Measurements from ENCODE around the gene CCBE1. TPM values are rescaled to one million over a fixed set of nuclear protein-coding genes. Genes with fewer than 3 reads are reported as not detected.
A peak's percentile ranks its signal among the peaks of the same experiment; 100 is the strongest.

Gene CCBE1
- total and polyA plus RNA-seq, 2 of the 4 experiments (the other 2 are of a cell fraction) = 64.8 to 148 TPM

DNA sequence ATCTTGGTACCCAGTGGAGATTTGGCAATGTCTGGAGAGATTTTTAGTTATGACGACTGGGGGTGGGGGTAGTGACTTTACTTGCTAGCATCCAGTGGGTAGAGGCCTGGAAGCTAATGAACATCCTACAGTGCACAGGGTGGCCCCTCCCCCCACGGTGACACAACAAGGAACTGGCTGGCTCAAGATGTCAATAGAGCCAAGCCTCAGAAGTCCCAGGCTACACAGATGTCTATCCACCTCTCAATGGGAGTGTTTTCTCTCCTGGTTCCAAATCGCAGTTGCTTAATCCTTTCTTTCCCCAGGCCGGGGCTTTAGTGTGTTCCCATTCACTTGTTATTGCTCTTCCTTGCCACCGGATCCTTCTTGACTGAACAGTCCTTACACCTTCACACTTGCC lies 9.3 kb upstream of the CCBE1 start:
- POLR2A ChIA-PET (ENCODE audit: unreplicated experiment) = no interaction called here
- no peak overlapping the region for H3K4me2 ChIP-seq (ENCODE audit: low read depth, low read length)

More for the DNA sequence above, 9.3 kb upstream of the CCBE1 start:
- Histone ChIP-seq H3K4ac (ENCODE audit: low read depth, low read length) (0 out of 2 replicates have a peak overlapping the region, but pooled peaks have one; percentile 11), H3K27me3 (ENCODE audit: control insufficient read depth, insufficient read depth, low read length) (no peaks in the 10 kb centered on the region), H4K8ac (ENCODE audit: low read depth in 2 of 2, low read length in 2 of 2) (peak overlapping the region in 1 of 2 experiments; percentile 50; a peak in 2 of 4 replicates), H3K4me3 (ENCODE audit: insufficient read depth, low read depth, low read length) (no peak overlapping the region), H3K9ac (ENCODE audit: low read depth, low read length) (no peak overlapping the region), H3K18ac (ENCODE audit: low read depth, low read length) (no peak overlapping the region), H2BK15ac (ENCODE audit: low read depth, low read length) (peak overlapping the region; percentile 40; the same call in 1 of the 3 replicates), H2BK5ac (ENCODE audit: low read depth, low read length, poor library complexity, severe bottlenecking) (no peak overlapping the region), H2AFZ (replicated peaks; ENCODE audit: low read length, poor library complexity) (peak overlapping the region; percentile 63), H3K9me1 (ENCODE audit: insufficient read depth, low read length) (peaks cover 4% of the 10 kb centered on the region; the same call in 1 of the 2 replicates), H3K14ac (replicated peaks; ENCODE audit: low read depth, low read length) (0 out of 2 replicates have a peak overlapping the region, but pooled peaks have one; percentile 38), H3K36me3 (ENCODE audit: control insufficient read depth, insufficient read depth, low read length) (no peaks in the 10 kb centered on the region), H3K56ac (ENCODE audit: extremely low read depth, insufficient read depth, low read length) (no peak overlapping the region), H2BK120ac (ENCODE audit: low read depth, low read length) (peak overlapping the region; percentile 59; the same call in 1 of the 2 replicates), H2AK9ac (replicated peaks; ENCODE audit: low read depth, low read length, poor library complexity) (peak overlapping the region; percentile 37), H3K27ac (ENCODE audit: insufficient read depth, low read length) (no peak overlapping the region), H4K20me1 (ENCODE audit: insufficient read depth, low read length) (no peaks in the 10 kb centered on the region), H3K79me1 (ENCODE audit: low read depth in 1 of 2, low read length in 2 of 2) (no peaks in the 10 kb centered on the region), H2AK5ac (ENCODE audit: low read depth, low read length) (0 out of 2 replicates have a peak overlapping the region, but pooled peaks have one; percentile 7), H3K23ac (ENCODE audit: low read depth, low read length) (no peak overlapping the region), H4K91ac (ENCODE audit: insufficient read depth, low read depth, low read length) (no peak overlapping the region), H3K4me1 (ENCODE audit: control insufficient read depth, insufficient read depth, low read length) (peaks cover 11% of the 10 kb centered on the region), H3K9me3 (ENCODE audit: control insufficient read depth, insufficient read depth, low read length) (no peaks in the 10 kb centered on the region), H4K5ac (ENCODE audit: low read depth, low read length) (no peak overlapping the region), H2BK20ac (ENCODE audit: low read depth, low read length) (peak overlapping the region; percentile 1; the same call in 1 of the 2 replicates)
- dilution Hi-C loops (cut with HindIII; ENCODE audit: low sequenced_read_pairs, unreplicated experiment) = no loop called here
- in situ Hi-C loops (cut with MboI; ENCODE audit: low sequenced_read_pairs) = no loop called here
- ATAC-seq (ENCODE audit: low read depth) (no peak), DNase-seq (no peak)
- TF ChIP-seq MAZ (IDR thresholded peaks at IDR 0.05; ENCODE audit: borderline replicate concordance, low read depth, low read length) (no peak), SMC3 (IDR thresholded peaks at IDR 0.05; ENCODE audit: low read depth, low read length) (no peak), MAFK (IDR thresholded peaks at IDR 0.05; ENCODE audit: low read depth, low read length) (no peak), RAD21 (IDR thresholded peaks at IDR 0.05; ENCODE audit: low read length) (no peak), ELK1 (IDR thresholded peaks at IDR 0.05; ENCODE audit: borderline replicate concordance, low read depth, low read length) (no peak), RCOR1 (IDR thresholded peaks at IDR 0.05; ENCODE audit: insufficient replicate concordance, low read length) (no peak), CHD1 (IDR thresholded peaks at IDR 0.05; ENCODE audit: low read depth, low read length) (no peak), POLR2A (IDR thresholded peaks at IDR 0.05; ENCODE audit: low read depth, low read length) (no peak), MXI1 (IDR thresholded peaks at IDR 0.05; ENCODE audit: borderline replicate concordance, low read depth, low read length) (no peak), FOS (IDR thresholded peaks at IDR 0.05; ENCODE audit: low read depth, low read length) (no peak), BHLHE40 (IDR thresholded peaks at IDR 0.05; ENCODE audit: low read depth, low read length) (no peak), RFX5 (IDR thresholded peaks at IDR 0.05; ENCODE audit: low read depth, low read length) (no peak)
- TF ChIP-seq, protein P1, sequence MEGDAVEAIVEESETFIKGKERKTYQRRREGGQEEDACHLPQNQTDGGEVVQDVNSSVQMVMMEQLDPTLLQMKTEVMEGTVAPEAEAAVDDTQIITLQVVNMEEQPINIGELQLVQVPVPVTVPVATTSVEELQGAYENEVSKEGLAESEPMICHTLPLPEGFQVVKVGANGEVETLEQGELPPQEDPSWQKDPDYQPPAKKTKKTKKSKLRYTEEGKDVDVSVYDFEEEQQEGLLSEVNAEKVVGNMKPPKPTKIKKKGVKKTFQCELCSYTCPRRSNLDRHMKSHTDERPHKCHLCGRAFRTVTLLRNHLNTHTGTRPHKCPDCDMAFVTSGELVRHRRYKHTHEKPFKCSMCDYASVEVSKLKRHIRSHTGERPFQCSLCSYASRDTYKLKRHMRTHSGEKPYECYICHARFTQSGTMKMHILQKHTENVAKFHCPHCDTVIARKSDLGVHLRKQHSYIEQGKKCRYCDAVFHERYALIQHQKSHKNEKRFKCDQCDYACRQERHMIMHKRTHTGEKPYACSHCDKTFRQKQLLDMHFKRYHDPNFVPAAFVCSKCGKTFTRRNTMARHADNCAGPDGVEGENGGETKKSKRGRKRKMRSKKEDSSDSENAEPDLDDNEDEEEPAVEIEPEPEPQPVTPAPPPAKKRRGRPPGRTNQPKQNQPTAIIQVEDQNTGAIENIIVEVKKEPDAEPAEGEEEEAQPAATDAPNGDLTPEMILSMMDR (conservative IDR thresholded peaks at IDR 0.05; ENCODE audit: low read depth, low read length) = no peak
- CTCF ChIA-PET = interaction anchor here (0.7 to 1.9 kb wide), 4 partner anchors 8 to 82 kb away, joined by 3 to 5 read pairs (median 4); partner anchors contain the start of gene CCBE1
- 75% methylated on average over 3 of the region's 5 CpGs; no CpG with 5 or more reads in 1 of the 2 experiments for WGBS, 2 experiments (ENCODE audit: extremely low coverage in 2 of 2, insufficient read length in 1 of 2)
- BruUV-seq (replicated peaks) = no TSS peak
- intact Hi-C loops (cut with micrococcal nuclease) = no loop called here

All from IMR-90 (cell line).